ENCODE data around the gene JMJD4. TPM values are rescaled to one million over a fixed set of nuclear protein-coding genes. Genes with fewer than 3 reads are reported as not detected.
A peak's percentile ranks its signal among the peaks of the same experiment; 100 is the strongest.

JMJD4 gene
- total RNA-seq, 1 experiment from 2014 or later: 22.0 TPM

DNA sequence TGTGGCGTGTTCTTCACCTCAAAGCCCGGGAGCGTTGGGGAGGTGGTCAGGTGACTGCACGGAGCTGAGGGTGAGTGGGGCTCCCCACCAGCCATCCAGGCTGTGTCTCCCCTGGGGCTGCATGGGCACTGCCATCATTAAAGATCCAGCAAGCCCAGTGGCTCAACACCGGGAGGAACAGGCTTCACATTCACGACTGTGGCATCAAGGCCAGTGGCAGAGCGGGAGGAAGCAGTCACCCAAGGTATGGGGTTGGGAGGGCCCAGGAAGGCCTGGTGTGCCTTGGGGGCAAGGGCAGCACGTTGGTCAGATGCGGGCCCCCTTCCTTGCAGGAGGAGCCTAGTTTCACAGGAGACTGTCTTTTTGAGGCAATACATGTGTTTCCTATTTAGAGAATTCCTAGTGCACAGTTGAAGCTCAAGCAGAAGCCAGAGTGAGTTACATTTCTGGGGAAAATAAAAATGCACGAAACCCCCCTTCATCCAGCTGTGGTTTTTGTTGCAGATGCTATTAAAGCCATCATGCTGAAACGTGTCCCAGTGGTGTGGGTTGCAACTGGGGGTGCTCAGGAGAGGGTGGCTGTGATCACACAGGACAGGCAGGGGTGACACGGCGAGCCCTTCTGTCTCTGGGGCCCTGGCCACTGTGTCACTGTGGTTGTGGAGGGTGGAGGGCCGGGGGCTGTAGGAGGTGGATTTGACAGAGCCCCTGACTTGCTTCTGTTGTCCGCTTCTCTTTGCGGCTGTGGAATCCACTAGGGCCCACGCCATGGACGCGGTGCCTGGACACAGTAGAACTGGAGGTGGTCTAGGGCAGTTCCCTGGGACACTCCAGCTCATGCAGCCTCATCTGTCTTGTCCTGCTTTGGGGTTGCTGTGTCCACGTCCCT lies 34.2 kb upstream of the JMJD4 start:
- no peak for DNase-seq (ENCODE audit: extremely low read depth, low read depth)

DNA sequence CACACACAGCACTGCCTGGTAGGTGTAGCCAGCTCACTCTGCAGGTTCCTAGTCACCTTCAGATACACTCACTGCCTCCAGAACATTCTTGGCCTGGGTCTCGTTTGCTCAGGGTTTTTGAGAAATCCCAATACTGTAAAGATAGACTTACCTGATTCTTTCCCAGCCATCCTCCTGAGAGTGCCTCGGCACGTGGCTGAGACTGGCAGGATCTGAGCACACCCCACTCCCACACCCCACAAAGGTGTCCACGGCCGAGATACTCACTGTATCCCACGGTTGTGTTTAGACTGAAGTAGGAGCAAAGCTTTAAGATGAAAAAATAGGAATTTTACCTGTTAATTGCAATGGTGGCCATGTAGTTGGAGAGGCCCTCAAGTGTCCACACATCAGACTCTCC lies 33.5 kb upstream of the JMJD4 start:
- DNase-seq (ENCODE audit: extremely low read depth, low read depth): no peak

DNA sequence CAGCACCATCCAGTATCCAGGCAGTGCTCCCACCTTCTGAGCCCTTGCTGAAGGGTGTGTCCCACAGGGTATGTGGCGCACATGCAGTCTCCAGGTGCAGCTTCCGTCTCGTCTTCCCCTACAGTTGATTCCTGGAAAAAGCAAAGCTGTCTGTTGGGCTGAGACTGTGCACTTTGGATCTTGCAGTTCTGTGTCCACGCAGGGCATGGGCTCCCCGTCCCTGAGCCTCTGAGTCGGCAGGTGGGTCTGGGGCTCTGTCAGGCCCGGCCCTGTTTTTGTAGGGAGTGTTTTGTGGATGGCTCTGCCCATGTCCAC lies 33.0 kb upstream of the JMJD4 start:
- DNase-seq (ENCODE audit: extremely low read depth, low read depth): no peak

DNA sequence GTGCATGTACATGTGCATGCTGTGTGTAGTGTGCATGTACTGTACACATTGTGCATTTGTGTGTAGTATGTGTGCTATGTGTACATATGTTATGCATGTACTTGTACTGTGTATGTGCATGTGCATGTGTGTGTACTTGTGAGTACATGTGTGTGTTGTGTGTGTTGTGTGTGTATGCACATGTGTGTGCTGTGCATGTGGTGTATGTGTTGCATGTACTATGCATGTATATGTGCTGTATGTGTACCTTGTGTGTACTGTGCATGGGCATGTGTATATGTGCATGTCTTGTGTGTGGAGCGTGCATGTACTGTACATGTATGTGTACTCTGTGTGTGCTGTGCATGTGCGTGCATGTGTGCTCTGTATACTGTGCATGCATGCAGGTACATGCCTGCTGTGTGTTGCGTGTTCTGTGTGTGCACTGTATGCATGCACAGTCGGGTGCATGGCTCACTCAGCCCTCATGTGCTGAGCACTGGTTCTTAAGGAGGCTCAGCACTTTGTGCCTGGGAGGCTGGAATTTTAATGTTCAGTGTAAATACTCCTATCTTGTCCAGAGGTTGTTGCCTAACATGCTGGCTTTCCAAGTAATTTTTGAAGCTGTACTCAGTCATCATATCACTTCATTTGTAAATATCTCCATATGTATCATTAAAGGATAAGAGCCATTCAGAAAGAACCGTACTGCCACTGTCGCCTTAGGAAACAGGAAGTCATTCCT lies 32.5 kb upstream of the JMJD4 start:
- no peak for DNase-seq (ENCODE audit: extremely low read depth, low read depth)

DNA sequence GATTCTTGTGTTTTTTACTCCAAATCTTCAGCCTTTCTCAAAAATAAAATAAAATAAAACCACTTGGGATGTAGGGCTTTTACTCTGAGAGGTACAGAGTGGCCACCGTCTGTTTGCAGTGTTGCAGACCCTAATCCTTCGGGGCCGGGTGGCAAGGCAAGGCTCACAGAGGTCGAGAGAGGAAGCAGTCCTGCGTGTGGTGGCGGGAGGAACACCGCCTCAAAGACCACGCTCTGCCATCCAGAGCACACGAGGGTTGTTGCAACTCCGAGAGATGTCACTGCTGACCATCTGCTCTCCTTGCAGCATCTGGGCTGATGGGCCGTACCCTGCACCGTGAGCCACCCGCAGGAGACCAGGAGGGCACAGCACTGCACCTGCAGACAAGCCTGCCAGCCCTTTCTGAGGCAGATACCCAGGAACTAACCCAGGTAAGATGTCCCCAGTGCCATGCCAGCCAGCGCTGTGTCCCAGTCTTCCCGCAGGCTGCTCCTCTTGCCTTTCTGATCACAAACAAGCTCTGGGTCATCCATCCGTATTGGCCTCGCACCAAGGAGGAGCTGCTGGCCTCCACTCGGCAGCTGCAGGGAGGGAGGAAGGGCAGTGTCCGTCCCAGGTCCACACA lies 31.7 kb upstream of the JMJD4 start:
- no peak for DNase-seq (ENCODE audit: extremely low read depth, low read depth)

DNA sequence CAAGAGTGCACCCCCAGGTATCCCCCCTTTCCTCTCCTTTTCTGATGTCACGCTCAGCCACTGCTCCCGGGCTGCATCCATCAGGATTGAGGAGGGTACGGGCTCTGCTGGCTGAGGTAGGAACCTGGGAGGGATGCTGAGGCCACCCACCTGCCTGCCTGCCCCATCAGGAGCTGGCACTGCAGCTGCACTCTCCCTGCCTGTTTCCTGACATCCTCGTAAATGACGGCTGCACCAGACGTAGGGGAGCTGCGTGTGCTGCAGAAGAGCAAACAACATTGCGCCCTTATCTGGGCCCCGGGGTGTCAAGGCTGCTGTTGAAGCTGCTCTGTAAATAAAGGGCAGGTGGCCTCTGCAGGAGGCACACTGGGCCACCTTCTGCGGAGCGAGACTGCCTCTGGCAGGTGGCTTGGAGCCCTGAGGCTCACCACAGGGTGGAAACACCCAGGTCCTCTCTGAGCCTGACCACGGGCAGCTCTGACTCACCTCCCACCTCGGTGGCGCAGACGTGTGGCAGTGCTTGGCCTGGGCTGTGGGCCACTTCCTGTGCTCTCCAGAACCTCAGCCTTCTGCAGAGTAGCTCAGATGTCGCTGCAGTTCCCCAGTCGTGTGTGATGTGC lies 31.0 kb upstream of the JMJD4 start:
- no peak for DNase-seq (ENCODE audit: extremely low read depth, low read depth)

DNA sequence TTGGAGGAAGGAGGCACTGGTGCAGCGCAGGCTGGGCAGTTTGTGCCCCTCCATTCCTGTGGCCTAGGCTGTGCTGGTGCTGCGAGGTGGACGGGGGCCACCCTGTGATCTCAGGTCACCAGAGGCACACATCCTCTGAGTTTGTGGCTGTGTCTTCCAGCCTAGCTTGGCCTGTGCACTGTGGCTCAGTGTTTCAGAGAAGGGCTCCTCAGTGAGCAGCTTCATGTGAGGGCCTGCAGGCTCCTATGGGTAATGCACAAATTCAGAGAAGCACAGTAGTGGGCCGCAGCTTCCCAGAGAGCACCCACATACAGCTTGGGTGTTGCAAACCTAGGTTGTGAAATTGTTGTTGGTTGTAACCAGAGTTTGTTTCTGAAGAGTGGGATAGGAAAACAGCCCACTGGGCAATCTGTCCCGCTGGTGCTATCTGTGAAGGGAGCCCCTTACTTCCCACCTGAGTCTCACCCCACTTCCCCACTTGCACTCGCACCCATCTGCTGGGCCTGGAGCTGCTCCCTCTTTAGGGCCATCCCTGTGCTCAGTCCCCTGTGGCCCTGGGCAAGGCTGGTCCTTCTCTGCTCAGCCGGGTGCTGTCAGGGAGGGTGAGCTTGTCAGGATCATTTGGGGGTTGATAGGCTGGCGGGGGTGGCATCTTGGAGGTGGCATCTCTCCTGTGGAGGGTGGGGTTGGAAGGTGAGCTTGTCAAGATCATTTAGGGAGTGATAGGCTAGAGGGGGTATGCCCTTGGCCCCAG lies 30.3 kb upstream of the JMJD4 start:
- DNase-seq (ENCODE audit: extremely low read depth, low read depth): no peak

DNA sequence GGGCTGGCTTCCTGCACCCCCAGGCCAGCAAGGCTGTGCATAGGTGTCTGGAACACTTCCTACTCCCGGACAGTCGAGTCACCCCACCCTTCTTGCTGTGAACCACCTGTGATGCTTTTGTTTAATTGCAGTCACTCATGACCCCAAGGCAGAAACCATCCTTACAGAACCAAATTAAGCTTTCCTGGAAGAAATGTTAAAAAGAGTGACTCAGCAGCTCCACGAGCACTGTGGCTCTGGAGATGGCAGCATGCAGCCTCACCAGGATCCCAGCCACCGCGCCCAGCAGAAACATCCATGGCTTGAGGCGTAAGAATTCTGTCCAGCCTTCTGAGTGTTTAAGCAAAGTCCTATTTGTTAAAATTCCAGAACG lies 28.9 kb upstream of the JMJD4 start:
- DNase-seq (ENCODE audit: extremely low read depth, low read depth): no peak

DNA sequence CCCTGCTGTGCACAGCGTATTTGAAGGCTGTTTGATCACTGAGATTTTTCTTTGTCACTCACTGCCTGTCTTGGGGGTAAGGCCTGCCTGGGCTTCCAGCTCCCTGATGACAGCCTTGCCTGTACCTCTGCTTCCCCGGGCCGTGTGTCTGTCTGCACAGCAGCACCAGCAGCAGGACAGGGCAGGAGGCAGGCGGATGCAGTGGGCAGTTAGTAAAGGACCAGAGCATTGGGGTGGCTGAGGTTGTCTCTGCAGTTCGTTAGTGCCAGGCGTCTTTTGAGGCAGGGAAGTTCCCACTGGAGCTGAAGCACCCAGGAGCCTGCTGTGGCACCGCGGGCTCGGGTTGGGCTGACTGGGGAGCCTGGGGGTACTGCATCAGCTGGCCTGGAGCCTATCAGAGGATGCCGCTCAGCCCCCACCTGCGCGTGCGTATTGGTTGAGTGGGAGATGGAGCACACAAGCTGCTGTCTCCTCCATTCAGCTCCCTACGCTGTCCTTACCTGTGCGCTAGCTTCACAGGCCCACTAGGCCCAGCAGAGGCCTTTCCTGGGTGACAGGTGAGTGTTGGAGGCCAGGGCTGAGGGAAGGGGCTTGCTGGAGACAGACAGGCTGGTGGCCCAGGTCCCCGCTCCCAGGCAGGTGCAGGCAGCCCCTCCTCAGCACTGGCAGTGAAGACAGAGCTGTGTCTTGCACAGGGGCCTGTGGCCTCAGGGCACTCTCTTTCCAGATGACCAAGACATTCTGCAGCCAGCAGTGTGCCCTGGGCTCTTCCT lies 28.3 kb upstream of the JMJD4 start:
- DNase-seq (ENCODE audit: extremely low read depth, low read depth): no peak

DNA sequence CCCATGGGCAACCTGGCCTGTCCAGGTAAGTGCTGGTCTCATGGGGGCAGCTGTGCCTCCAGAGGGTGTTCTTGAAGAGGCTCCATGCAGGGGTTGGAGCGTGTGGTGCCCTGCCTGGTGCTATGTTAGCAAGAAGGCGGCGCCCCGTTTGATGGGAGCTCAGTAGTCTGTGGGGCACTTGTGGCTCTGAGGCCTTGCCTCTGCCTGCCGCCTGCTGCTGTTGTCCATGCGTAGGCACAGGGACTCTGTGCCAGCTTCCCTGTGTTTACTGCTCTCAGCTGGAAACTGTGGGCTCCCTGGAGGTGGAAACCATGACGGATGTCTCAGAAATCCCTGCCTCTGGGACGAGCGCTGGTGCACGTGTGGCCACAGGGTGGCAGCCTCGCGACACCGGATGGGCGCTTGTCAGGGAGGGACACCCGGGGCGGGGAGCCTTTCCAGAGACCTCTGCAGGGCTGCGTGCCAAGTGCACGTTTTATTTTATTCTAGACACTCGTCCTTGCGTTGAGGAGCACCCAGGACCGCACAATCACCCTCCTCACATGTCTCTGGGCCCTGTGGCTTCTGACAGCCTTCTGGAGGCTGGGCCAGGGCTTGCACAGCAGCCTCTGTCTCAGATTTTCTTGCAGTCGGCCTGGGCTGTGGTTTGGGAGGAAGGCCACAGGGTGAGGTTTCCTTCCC lies 27.3 kb upstream of the JMJD4 start:
- peak; percentile 74 for DNase-seq (ENCODE audit: extremely low read depth, low read depth)

DNA sequence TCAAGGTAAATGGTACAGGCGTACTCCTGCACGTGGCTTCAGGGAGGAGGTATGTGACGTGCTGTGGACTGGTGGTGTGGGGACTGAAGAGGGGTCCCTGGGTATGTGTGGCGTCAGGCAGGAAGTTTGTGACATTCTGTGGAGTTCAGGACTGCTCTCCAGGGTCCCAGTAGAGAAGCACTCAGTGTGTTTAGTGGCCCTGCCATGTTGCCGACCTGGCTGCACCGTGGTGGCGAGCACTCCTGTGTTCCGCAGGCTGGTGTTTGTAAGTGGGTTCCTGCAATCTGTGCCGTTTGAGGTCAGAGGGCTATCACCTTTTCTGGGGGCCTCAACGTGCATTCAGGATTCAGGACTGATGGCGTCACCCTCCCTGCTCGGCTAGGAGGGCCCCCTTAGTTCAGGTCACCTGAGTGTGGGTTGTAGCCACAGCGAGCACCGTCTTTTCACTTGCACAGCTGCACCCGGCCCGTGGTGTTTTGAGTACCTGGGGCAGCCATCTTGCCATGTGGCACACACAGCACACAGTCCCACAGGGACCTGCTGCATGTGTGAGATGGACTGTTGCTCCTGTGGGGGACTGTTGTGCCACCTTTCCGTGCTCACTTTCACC lies 26.6 kb upstream of the JMJD4 start:
- DNase-seq (ENCODE audit: extremely low read depth, low read depth): no peak

DNA sequence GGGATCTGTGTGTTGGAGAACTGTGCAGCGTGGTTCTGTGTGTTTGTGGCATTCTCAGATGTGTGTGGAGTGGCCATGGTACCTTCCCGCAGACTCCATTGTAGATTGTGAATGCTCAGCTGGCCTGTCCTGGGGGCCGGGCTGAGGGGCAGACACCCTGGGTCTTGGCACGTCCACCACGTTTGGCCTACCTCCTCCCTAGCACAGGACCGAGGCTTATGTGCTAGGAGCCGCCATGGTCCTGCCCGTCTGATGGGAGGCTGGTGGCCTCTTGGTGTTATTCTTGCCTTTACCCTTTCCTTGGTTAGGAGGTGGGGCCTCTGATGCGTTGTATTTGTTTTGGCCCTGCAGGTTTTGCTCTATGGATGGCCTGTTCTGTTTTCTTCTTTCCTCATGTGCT lies 25.3 kb upstream of the JMJD4 start:
- no peak for DNase-seq (ENCODE audit: extremely low read depth, low read depth)

DNA sequence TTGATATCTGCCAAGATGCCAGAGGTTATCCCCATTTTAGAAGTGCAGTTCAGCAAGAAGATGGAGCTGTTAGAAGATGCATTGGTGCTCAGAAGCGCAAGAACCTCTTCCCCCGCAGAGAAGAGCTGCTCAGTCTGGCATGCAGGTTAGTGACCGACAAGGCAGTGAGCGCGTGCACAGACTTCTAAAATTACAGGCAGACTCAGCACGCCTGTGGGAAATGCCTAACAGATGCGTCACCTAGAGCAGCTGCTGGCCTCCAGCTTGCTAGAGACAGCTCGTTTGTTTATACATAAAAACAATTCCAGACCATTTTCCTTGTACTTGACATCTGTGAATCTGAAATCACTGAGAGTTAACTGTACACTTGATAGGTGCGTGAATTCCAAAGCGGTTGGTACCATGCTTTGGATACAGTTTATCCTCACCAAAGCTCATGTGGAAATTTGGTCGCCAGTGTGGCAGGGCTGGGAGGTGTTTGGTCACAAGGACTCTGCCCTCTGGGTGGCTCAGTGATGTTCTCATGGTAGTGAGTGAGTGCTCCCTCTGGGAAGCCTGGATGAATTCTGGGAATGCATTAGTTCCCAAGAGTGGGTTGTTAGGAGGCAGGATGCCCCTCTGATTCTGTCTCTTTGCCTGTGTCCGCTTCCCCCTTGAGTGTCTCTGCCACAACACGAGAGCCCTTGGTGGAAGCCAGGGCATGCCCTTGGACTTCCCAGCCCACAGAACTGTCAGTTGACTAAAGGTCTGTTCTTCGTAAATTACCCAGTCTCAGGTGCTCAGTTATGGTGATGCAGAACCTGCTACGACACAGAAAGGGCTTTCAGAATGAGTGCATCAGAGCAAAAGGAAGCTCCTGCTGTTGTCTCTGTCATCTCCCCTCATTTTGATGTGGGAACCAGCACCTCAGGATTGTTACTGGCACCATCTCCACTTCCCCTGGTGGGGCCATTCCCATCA lies 24.5 kb upstream of the JMJD4 start:
- DNase-seq (ENCODE audit: extremely low read depth, low read depth): peak; percentile 79

DNA sequence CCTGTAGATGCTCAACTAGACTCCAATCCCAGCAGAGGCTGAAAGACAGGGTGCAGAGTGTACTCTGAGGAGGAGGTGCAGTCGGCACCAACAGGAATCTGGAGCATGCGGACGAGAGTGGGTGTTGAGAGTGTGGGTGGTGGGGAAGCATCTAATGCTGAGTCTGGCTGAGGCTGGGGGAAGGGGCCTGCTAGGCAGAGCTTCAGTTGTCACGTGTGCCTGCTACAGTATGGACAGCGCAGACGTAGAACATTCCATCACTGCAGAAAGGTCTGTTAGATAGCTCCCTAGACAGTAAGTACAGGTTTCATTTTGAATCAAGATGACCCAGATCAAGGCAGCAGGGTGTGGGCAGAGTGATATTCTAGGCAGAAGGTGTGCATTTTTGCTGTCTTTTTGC lies 23.3 kb upstream of the JMJD4 start:
- no peak for DNase-seq (ENCODE audit: extremely low read depth, low read depth)

DNA sequence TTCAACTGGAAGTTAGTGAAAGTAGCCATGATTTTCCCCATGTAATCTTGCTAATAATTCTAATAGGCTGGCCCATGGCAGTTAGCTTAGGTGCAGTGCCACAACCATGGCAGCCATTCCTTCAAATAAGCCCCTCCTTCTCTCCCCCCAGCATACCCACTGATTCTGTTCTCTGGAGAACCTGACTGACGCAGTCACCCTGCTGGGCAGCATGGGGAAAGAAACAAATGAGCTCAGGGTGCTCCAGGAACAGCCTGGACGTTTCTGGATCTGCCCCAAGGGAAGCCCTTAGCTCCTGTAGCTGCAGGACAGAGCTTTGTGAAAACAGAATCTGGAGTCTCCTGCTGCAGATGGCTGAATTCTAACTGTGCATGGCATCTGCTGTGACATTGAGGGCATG lies 22.7 kb upstream of the JMJD4 start:
- no peak for DNase-seq (ENCODE audit: extremely low read depth, low read depth)

DNA sequence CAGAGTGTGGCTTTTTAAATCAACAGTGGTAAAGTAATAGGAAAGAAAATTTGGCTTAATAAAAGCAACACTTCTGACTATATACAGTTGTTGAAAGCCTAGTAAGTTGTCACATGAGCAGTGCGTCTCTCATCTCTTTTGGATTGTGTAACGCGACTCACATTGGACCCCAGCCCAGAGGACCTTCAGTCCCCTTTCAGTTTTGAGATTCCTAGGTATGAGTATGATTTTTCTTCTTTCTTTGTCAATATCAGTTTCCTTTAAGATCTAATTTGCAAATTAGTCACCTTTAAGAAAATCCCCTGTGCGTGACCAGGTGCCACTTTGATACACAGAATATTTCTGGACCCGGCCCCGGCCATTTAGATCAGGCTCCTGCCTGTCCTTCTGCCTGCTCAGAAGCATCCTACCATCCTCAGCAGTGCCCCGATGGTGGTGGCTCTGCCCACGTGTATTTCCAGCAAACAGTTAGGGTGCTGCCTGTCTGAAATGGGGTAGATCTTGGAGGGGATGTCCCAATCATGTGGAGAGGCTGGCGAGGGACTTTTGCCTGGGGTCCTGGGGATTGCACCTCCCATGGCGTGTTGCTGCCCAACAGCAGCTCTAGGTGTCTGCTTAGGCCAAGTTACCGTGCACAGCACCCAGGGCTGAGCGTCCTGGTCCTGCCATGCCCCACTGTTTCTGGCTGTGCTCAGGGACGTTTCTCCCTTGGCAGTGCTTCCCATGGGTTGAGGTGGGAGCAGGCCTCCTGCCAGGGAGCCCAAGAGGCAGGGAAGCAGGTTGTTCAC lies 21.3 kb upstream of the JMJD4 start:
- DNase-seq (ENCODE audit: extremely low read depth, low read depth): no peak

DNA sequence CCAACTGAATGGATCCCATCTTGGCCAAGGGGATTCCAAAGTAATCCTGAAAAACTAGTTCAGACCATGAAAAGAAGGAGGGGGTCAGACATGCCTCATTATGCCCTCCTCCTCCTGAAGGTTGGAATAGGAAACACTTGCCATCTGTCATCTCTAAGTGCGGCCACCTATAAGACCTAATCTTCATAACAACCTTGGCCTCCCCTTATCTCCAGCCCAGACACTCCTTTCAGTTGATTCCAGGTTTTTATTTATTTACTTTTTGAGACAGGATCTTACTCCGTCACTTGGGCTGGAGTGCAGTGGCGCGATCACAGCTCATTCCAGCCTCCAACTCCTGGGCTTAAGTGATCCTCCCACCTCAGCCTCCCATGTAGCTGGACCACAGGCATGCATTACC lies 19.9 kb upstream of the JMJD4 start:
- no peak for DNase-seq (ENCODE audit: extremely low read depth, low read depth)
